Stimulated activated CD4-positive, alpha-beta T cell treated with anti-CD3 and anti-CD28 coated beads, TNF-alpha, amount 100 ng/mL, for 4 hours (primary cell): ENCODE data around the gene KERA.

Source experiments
- DNase-seq, 3 experiments: peaks; one replicate each; pipeline ENCODE4 v3.0.0-alpha.2; 2020; ENCODE audit warnings: low read depth in 3 of 3

KERA gene

GRCh38 chr12:91009319-91009950 is 48.4 kb downstream of the KERA start:
- DNase-seq: no peak

GRCh38 chr12:91007531-91008290 is 50.1 kb downstream of the KERA start:
- DNase-seq: no peak

GRCh38 chr12:91004872-91005271 is 53.0 kb downstream of the KERA start, which contains the start of gene EPYC:
Gene EPYC, minus strand, starts transcription at chr12:91004972. Its CDS starts 2,407 bp downstream, at chr12:91002565.
- no peak for DNase-seq

GRCh38 chr12:91003737-91004136 is 54.1 kb downstream of the KERA start:
- DNase-seq: no peak

- DNase-seq: no peak
These were observed 56.5 kb downstream of the KERA start for GRCh38 chr12:91001306-91001705.
